IPS-18c (cell line): Measurements from ENCODE around the gene EPHB6.

Experiments used
- H3K4me3 ChIP-seq: 2 replicates; pipeline ENCODE4 v1.7.0; 2013; ENCODE audit warnings: low read depth, mild to moderate bottlenecking, low read length, moderate library complexity; ENCODE audit not compliant: insufficient read depth
- H3K9me3 ChIP-seq: one replicate; pipeline ENCODE4 v1.6.1; 2013; ENCODE audit warnings: mild to moderate bottlenecking, low read length, moderate library complexity; ENCODE audit not compliant: control insufficient read depth, insufficient read depth

Gene EPHB6

DNA sequence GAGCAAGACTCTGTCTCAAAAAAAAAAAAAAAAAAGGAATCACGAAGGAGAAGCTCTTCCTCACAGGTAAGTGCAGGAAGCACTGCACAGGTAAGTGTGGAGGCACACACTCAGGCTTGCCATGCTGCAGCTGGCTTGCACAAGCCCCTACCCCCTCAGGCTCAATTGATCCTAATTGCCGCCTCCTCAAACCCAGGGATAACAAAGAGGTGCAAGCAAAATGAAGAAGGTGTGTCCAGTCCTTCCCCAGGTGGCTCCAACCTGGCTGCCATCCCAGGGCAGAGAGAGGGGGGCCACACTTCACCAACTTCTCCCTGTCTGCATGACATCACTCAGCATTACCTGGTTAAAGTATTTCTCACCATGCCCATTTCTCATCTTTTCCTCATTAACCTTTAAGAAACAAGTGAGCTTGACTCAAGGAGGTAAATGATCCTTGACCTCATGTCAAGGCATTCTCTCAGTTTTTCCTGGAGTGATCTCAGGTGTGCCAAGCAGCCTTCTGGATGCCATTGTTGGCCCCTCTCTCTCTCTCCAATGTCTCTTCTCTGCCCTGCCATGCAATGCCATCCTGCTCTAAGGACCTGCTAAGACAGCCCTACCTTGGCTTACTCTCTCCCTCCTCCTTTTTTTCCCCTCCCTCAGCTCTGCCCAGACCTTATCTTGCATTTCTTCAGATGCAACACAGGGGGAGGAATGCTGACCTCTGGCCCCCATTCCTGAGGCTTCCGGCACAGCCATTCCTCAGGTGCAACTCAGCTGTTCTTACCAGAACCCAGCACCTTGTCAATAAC, 43.7 kb downstream of the EPHB6 start:
- Histone ChIP-seq H3K4me3 (no peak overlapping the region), H3K9me3 (no peaks in the 10 kb centered on the region)

DNA sequence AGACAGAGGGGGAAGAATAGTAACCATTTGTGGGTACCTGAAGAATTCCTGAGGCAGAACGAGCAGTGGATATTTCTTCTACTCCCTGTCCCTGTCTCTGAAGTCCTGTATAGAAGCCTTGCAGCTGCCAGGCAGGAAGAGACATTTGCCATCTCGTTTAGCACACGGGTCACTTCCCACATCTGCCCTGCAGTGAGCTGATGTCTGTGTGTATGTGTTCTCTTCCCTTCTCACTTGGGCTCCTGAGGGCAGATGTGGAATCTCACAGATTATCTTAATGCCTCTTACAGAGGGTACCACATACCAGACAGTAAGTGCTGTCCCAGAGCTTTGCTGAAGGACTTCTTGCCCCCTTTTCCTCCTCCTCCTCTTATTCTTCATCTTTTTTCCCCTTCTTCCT, 44.8 kb downstream of the EPHB6 start:
- no peaks in the 10 kb centered on the region for H3K9me3 ChIP-seq
- no peak overlapping the region for H3K4me3 ChIP-seq

DNA sequence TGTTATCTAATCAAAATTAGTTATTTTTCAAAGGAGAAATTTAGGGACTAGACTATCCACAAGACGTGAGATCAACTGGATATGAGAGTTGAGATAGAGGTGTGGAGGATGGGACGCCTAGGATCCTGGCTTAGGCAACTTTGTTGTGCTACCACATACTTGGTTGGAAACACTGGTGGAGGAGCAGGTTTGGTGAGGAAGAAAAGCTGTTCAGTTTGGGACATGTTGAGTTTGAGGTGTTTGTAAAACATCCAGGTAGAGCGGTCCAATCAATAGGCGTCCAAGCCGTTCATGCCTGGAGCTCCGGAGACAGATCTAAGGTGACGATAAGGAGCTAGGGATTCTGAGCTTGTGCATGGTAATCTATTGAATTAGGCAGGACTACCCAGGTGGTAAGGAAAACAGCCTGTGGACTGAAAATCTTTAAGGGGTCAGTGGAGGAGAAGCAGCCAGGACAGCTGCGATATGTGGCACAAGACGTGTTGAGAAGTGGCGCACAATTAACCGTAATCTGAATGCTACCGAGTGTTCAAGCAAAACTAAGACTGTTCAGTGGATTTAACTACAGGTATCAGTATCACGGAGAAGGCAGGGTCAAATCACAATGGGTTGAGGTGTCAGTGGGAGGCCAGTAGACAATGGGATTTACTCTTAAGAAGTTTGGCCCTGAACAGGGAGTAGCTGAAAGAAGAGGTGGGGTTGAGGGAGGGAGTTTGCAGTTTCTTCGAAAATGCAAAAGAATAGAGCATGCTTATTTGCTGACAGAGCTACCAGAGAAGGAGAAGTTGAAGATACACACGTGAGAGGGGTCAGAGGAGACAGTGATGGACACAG, 46.8 kb downstream of the EPHB6 start:
- no peaks in the 10 kb centered on the region for H3K9me3 ChIP-seq
- H3K4me3 ChIP-seq: no peak overlapping the region

DNA sequence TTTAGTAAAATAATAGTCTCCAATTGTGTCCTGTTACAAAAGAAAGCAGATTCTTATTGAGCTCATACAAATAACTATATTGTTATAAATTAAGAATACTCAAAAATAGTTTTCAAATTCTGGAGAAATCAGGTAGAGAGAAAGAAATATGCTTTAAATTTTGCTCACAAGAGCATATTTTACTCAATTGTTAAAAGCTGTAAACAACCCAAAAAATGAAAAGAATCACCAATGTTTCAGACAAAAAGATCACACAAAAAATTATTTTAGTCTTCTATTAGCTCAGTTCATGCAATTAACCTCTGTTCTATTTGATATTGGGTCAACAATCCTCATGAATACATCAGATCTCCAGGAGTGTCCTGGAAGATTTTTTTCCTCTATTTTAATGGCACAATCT, 49.3 kb downstream of the EPHB6 start:
- no peak overlapping the region for H3K4me3 ChIP-seq
- no peaks in the 10 kb centered on the region for H3K9me3 ChIP-seq

GRCh38 chr7:142905759-142906158, 50.9 kb downstream of the EPHB6 start:
- Histone ChIP-seq H3K4me3 (no peak overlapping the region), H3K9me3 (no peaks in the 10 kb centered on the region)

DNA sequence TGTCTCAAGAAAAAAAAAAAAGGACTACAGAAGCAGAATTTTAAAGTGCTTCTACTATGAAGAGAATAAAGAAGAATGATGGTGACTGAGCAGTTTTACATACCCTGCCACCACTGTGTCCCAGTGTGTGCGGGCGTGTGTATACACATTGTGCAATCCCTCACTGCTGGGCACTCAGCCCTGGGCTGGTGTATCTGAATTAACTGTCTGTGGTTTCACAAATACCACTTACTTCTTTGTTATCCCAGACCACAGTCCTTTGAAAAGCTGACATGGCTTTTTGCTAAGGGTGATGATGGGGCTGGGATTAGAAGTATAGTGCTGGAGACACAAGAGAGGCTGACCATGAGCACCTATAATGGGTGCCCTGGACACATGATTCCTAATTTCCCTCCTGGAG, 51.8 kb downstream of the EPHB6 start:
- Histone ChIP-seq H3K9me3 (no peaks in the 10 kb centered on the region), H3K4me3 (no peak overlapping the region)

GRCh38 chr7:142908290-142908689, 53.4 kb downstream of the EPHB6 start:
- Histone ChIP-seq H3K9me3 (no peaks in the 10 kb centered on the region), H3K4me3 (no peak overlapping the region)

DNA sequence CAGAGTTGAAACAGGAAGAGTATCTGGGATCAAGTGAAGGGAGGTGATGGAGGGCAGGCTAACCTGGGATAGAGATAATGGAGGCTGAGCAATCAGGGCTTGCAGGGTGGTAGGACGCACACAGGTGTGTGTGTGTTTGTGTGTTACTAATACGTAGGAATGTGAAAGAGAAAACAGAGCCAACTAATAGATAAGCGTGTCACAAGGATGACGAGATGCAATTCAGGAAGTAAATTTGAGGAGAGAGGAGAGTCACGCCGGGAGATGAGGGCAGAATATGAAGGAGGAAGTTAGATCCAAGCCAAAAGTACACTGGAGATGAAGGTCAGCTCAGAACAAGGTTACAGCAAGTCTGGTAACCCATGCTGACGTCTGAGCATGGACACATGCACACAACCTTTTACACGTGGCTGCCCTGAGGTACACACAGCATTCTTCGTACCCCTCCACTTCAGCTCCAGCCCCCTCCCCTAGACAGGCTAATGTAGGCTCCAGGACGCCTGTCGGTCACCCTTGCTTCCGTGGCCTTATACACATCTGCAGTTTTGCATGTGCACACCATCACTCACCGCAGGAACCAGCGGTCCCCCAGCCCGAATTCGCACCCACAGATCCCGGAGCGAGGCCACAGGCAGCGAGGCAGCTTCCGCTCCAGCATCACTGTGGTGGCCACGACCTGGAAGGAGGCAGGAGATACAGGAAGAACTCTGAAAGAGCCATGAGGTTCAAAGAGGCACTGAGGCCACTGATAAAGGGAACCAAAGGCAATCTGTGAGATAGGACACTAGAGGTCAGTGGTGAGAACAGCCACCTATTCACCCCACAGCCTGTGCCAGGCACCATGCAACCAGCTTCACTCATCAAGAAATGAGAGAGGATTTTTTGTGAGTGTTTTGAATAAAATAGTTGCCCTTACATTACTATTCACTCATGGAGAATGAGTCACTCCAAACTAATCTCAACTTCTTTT, 54.3 kb downstream of the EPHB6 start:
- Histone ChIP-seq H3K4me3 (no peak overlapping the region), H3K9me3 (no peaks in the 10 kb centered on the region)

DNA sequence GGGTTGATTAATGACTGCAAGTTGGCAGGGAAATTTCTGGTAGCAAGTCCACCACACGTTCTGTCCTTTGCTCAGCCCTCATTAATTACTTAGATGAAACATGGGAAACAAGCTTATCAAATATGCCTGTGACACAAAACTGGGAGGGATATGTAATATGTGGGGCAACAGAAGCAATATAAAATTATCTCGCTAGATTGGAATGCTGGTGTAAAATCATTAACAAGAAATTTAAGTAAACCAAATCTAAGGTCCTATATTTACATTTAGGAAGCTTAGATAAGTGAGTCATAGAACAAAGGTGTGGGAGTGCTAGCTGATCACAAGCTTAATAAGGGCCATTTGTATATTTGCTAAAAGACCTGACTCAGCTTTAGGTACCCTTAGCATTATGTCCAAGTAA, 55.2 kb downstream of the EPHB6 start:
- H3K4me3 ChIP-seq: no peak overlapping the region
- no peaks in the 10 kb centered on the region for H3K9me3 ChIP-seq

DNA sequence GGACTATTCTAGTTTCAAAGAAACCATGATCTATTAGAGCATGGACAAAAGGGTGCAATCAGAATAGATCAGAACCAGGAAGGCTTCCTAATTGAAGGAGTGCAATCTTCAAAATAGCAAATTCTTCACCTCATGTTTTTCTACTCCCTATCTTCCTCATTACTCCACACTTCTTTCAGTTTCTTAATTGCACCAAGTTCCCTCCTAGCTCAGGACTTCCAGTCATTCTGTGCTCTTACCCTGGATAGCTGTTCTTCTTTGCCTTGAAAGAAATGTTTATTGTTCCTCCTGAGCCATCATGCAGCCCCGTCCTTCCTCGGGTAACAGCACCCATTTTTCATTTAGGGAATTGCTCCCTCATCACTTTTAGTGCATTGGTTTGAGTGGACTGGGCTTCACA, 55.6 kb downstream of the EPHB6 start:
- Histone ChIP-seq H3K4me3 (no peak overlapping the region), H3K9me3 (no peaks in the 10 kb centered on the region)

GRCh38 chr7:142913051-142913450, 58.2 kb downstream of the EPHB6 start:
- Histone ChIP-seq H3K9me3 (no peaks in the 10 kb centered on the region), H3K4me3 (no peak overlapping the region)

DNA sequence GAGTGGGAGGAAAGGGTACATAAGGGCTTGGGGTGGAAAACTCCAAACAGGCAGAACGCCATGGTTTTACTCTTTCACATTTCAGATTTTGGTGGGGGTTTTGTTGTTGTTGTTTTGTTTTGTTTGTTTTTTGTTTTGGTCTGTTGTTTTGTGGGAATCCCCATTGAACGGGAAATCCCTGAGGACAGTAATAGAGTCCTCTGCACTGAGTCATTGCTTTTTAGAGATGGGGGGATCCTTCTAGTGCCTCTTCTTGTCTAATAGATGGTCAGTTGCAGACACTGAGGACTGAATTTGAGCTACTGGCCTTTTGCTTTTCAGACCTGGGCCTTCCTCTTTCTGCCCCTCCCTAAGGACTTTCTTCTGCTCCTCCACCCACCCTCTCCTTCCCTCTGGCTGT, 58.7 kb downstream of the EPHB6 start:
- Histone ChIP-seq H3K9me3 (no peaks in the 10 kb centered on the region), H3K4me3 (no peak overlapping the region)

- no peaks in the 10 kb centered on the region for H3K9me3 ChIP-seq
These were observed 59.2 kb downstream of the EPHB6 start for GRCh38 chr7:142914121-142914520.

DNA sequence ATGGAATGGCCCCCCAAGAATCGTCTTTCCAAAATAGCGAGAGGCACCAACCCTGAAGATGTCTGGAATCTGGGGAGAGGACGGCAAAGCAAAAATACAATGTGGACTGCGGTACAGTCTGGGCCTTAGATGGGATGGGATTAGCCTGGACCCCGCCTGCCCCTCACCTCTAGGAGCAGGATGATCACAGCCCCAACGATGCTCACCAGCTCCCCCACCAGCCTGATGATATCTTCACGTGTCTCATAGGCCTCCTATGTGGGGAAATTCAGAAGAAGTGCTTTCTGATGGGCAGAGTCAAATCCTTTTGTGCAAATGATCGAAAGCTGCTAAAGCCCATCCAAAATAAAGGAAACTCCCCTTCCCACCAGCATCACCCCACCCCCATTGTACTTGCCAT, 60.4 kb downstream of the EPHB6 start:
- no peak overlapping the region for H3K4me3 ChIP-seq

More at GRCh38 chr7:142914121-142914520, 59.2 kb downstream of the EPHB6 start:
- no peak overlapping the region for H3K4me3 ChIP-seq

DNA sequence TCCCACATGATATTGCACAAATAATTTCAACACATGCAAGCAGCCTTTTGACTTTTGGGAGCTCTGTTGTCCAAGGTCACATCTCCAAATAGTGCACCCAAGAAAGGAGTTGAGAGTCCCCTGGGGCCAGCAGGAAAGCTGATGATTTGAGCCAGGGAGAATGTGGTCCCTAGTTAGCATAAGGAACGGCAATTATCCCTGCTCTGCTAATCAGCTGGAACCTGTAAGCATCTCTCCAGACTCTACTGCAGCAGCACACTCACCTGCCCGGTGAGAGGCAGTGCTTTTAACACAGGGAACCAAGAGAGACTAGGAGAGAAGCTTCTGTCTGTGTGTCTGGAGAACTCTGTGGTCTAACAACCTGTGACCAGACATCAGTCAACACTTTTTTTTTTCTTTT, 61.6 kb downstream of the EPHB6 start:
- no peak overlapping the region for H3K4me3 ChIP-seq
- no peaks in the 10 kb centered on the region for H3K9me3 ChIP-seq

More for the DNA sequence above, 60.4 kb downstream of the EPHB6 start:
- H3K9me3 ChIP-seq: no peaks in the 10 kb centered on the region

- H3K9me3 ChIP-seq: no peaks in the 10 kb centered on the region
- no peak overlapping the region for H3K4me3 ChIP-seq
These were observed 62.6 kb downstream of the EPHB6 start for GRCh38 chr7:142917447-142917846.

DNA sequence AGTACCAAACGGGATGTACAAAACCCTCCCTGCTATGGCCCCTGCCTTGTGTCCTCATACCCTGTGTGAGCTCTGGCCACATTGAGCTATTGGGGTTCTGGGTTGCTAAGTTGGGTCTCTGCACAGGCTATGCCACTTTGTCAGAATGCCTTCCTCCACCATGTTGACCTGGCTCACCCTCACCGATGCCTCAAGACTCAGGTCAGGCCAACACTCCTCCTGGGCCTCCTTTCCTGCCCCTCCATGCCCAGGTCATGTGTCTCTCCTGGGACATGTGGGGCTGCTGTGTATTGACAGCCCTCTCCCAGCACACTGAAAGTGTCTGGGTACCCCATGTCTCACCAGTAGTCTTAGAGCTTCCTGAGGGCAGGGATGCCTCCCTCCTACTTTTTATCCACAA, 64.0 kb downstream of the EPHB6 start:
- Histone ChIP-seq H3K4me3 (no peak overlapping the region), H3K9me3 (no peaks in the 10 kb centered on the region)
